Skeletal muscle satellite cell (primary cell): ENCODE data around the gene SKP1.
"Not testable (repeated sequence)": the region's sequence is repeated elsewhere in the genome, so short reads cannot be mapped to it uniquely, and the experiment has no call there.

ENCODE experiments used
- H3K27me3 ChIP-seq: 2 replicates; pipeline ENCODE4 v1.7.0; 2013; ENCODE audit warnings: low read length; ENCODE audit not compliant: control insufficient read depth, insufficient read depth
- H3K36me3 ChIP-seq: 2 replicates; pipeline ENCODE4 v1.7.0; 2013; ENCODE audit warnings: mild to moderate bottlenecking, control low read depth, low read length; ENCODE audit not compliant: insufficient read depth
- H3K4me1 ChIP-seq: 2 replicates; pipeline ENCODE4 v1.7.0; 2013; ENCODE audit warnings: low read length; ENCODE audit not compliant: control insufficient read depth, insufficient read depth
- H3K4me2 ChIP-seq: 2 replicates; pipeline ENCODE4 v1.7.0; 2013; ENCODE audit warnings: mild to moderate bottlenecking, low read length
- H3K4me3 ChIP-seq: 2 replicates; pipeline ENCODE4 v1.7.0; 2013; ENCODE audit warnings: low read length
- H3K9ac ChIP-seq: 2 replicates; pipeline ENCODE4 v1.7.0; 2013; ENCODE audit warnings: mild to moderate bottlenecking, low read depth, low read length, moderate library complexity
- H3K9me3 ChIP-seq: replicated peaks from 2 replicates; pipeline ENCODE4 v1.7.0; 2013; ENCODE audit warnings: mild to moderate bottlenecking, control low read depth, low read length

SKP1 gene

GRCh38 chr5:134174841-134175839 lies 1.6 kb downstream of the SKP1 start:
- peaks cover 19% of the 10 kb centered on the region for H3K4me1 ChIP-seq
- H3K27me3 ChIP-seq = no peaks in the 10 kb centered on the region
- peak overlapping the region; percentile 100 for H3K9ac ChIP-seq
- H3K4me3 ChIP-seq = peak overlapping the region; percentile 100
- no peaks in the 10 kb centered on the region for H3K9me3 ChIP-seq
- H3K36me3 ChIP-seq = peaks cover 29% of the 10 kb centered on the region
- peak overlapping the region; percentile 96 for H3K4me2 ChIP-seq

DNA sequence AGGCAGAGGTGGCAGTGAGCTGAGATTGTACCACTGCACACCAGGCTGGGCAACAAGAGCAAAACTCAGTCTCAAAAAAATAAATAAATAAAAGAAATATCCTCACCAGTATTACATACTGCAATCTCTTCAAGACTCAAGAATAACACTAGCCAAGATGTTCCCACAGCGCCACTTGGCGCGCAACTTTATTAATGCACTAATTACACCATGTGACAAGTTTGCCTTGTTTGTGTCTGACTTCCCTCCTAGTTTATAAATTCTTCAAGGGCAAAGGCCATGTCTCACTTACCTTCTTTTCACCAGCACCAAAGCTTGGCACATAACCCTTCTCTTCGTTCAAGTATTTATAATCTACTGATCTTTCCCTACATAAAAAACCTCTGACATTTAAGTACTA lies 4.8 kb downstream of the SKP1 start:
- Histone ChIP-seq H3K4me1 (peaks cover 12% of the 10 kb centered on the region), H3K27me3 (no peaks in the 10 kb centered on the region), H3K36me3 (peaks cover 52% of the 10 kb centered on the region), H3K9me3 (no peaks in the 10 kb centered on the region), H3K9ac (no peak overlapping the region), H3K4me2 (no peak overlapping the region), H3K4me3 (no peak overlapping the region)

DNA sequence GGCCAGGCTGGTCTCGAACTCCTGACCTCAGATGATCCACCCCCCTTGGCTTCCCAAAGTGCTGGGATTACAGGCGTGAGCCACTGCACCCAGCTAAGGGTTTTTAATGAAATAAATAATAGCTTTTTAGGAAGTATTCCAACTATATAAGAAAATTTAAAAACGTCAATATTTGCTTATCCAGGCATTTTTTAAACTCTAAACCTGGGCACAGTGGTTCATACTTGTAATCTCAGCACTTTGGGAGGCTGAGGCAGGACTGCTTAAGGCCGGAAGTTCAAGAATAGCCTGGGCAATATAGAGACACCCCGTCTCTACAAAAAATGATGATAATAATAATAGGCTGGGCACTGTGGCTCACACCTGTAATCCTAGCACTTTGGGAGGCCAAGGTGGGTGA lies 14.2 kb downstream of the SKP1 start:
- no peaks in the 10 kb centered on the region for H3K27me3 ChIP-seq
- no peak overlapping the region for H3K4me2 ChIP-seq
- H3K9me3 ChIP-seq = no peaks in the 10 kb centered on the region
- no peak overlapping the region for H3K4me3 ChIP-seq
- no peak overlapping the region for H3K9ac ChIP-seq
- H3K4me1 ChIP-seq = no peaks in the 10 kb centered on the region
- peaks cover 82% of the 10 kb centered on the region for H3K36me3 ChIP-seq

DNA sequence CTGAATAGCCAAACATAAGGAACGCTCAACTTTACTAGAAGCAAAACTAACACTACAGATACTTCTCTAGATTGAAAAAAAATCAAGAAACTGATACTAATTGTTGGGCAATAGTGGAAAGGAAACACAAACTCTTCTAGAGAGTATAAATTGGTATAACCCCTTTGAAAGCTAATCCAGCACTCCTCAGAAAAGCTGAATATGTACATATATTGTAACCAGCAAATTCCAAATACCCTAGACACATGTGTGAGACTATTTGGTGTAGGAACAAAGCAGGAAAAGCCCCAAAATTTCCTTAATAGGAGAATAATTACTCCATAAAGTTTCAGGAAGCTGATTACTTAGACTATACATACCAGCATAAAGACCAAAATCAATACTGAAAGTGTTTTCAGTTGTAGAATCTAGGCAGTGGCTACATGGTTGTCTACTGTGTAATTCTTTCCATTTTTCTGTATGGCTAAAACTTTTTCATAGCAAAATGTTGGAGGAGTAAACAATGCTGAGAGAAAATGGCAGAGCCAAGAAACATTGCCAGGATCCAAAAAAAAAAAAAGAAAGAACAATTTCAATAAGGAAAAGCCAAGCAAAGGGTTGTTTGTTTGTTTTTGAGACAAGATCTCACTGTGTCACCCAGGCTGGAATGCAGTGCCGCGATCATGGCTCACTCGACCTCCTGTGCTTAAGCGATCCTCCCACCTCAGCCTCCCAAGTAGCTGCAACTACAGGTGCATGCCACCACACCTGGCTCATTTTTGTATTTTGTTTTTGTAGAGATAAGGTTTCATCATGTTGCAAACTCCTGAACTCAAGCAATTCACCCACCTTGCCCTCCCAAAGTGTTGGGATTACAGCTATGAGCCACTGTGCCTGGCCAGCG lies 15.0 kb downstream of the SKP1 start:
- Histone ChIP-seq H3K36me3 (peaks cover 83% of the 10 kb centered on the region), H3K27me3 (no peaks in the 10 kb centered on the region), H3K9ac (no peak overlapping the region), H3K4me3 (no peak overlapping the region), H3K4me2 (no peak overlapping the region), H3K9me3 (no peaks in the 10 kb centered on the region), H3K4me1 (no peaks in the 10 kb centered on the region)

DNA sequence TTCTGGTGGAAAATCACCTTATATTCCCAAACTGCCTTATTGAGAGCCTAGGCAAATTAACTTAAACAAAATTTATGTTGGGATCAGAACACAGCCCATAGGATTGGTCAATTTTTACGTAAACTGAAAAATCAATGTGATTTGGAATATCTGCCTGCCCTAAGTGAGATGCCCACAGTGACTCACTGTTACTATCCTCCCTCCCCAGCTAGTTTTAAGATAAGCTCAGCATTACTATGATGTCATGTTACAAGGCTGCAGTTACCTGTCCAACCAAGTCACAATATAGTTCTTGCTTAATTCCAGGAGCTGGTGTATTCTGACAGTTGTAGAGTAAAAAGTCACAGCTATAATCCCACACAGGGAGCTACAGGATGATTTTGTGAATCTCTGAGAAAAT lies 23.1 kb downstream of the SKP1 start:
- Histone ChIP-seq H3K27me3 (no peaks in the 10 kb centered on the region), H3K9ac (no peak overlapping the region), H3K36me3 (peaks cover 91% of the 10 kb centered on the region), H3K4me3 (no peak overlapping the region), H3K4me1 (peaks cover 3% of the 10 kb centered on the region), H3K9me3 (no peaks in the 10 kb centered on the region), H3K4me2 (no peak overlapping the region)

DNA sequence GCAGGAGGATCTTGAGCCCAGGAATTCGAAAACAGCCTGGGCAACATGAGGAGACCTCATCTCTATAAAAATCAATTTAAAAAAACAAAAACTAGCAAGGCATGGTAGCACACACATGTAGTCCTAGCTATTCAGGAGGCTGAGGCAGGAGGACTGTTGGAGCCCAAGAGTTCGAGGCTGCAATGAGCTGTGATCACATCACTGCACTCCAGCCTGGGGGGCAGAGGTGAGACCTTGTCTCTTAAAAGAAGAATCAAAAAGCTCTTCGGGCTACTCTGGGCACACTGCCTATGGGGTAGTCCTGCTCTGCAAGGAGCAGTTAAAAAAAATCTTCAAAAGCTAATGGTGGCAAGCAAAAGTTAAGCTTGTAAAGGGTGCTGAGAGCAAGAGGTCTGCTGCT lies 23.5 kb downstream of the SKP1 start:
- no peak overlapping the region for H3K4me2 ChIP-seq
- no peaks in the 10 kb centered on the region for H3K27me3 ChIP-seq
- H3K9ac ChIP-seq = no peak overlapping the region
- no peak overlapping the region for H3K4me3 ChIP-seq
- H3K9me3 ChIP-seq = no peaks in the 10 kb centered on the region
- peaks cover 89% of the 10 kb centered on the region for H3K36me3 ChIP-seq
- peaks cover 3% of the 10 kb centered on the region for H3K4me1 ChIP-seq

DNA sequence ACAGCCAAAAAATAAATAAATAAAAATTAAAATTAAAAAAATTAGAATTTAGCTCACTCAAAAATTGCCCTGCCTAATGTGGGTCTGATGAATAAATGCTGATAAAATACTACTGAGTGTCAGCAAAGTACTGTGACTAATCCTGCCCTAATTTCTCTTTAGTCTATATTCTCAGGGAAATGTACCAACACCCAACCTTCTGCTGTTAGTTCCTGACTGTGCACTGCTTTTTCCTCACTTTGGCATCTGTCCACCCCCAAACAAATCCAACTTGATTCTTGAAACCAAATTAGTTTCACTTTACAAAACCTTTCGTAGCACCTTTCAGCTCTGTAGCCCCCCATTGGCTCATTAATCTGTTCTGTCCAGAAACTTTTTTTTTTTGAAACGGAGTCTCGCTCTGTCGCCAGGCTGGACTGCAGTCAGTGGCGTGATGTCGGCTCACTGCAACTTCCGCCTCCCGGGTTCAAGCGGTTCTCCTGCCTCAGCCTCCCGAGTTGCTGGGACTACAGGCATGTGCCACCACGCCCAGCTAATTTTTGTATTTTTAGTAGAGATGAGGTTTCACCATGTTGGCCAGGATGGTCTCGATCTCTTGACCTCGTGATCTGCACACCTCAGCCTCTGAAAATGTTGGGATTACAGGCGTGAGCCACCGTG lies 24.4 kb downstream of the SKP1 start:
- H3K9ac ChIP-seq, H3K4me3 ChIP-seq, H3K4me1 ChIP-seq, H3K27me3 ChIP-seq, H3K9me3 ChIP-seq, H3K4me2 ChIP-seq: not testable (repeated sequence)
- peaks cover 82% of the 10 kb centered on the region for H3K36me3 ChIP-seq

GRCh38 chr5:134151723-134152122 lies 25.0 kb downstream of the SKP1 start:
- H3K4me3 ChIP-seq = no peak overlapping the region
- no peaks in the 10 kb centered on the region for H3K9me3 ChIP-seq
- peaks cover 81% of the 10 kb centered on the region for H3K36me3 ChIP-seq
- H3K4me2 ChIP-seq = no peak overlapping the region
- H3K9ac ChIP-seq = no peak overlapping the region
- H3K4me1 ChIP-seq = peaks cover 3% of the 10 kb centered on the region
- H3K27me3 ChIP-seq = no peaks in the 10 kb centered on the region

DNA sequence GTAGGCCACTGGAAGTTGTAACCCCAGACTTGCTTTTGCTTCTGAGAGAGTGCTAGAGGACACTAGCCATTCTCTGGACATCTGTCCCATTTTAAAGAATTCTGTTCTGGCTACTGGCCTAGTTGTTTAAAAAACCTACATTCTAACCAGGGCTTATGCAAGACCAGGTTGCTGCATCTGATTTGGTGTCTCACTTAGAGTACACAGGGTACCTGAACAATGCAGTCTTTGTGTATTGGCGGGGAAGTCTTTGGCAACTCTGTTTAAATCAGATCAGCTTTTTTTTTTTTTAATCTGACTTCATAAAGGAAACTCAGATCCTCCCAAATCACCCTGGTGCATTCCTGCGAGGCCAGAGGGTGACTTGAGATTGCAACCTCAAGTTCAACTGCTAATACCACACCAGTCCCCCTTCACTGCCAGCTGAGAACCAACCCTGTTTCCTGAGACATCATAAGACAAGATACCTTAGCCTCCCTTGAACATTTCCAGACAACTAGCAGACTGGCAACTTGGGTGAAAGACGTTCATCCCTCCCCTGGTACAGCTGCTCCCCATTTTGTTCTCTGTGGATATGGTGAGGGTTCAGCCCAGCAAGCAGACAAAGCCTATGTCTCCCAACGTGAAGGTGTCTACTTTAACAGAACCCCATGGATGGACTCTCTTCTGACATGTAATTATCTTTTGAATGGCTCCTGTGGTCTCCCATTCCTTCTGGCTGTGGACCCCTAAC lies 27.0 kb downstream of the SKP1 start:
- H3K4me3 ChIP-seq = no peak overlapping the region
- H3K27me3 ChIP-seq = no peaks in the 10 kb centered on the region
- H3K36me3 ChIP-seq = peaks cover 71% of the 10 kb centered on the region
- H3K4me1 ChIP-seq = peaks cover 3% of the 10 kb centered on the region
- H3K9ac ChIP-seq = no peak overlapping the region
- no peaks in the 10 kb centered on the region for H3K9me3 ChIP-seq
- no peak overlapping the region for H3K4me2 ChIP-seq

GRCh38 chr5:134148986-134149539 lies 27.7 kb downstream of the SKP1 start:
- H3K4me1 ChIP-seq = peaks cover 3% of the 10 kb centered on the region
- no peak overlapping the region for H3K4me2 ChIP-seq
- peaks cover 73% of the 10 kb centered on the region for H3K36me3 ChIP-seq
- H3K4me3 ChIP-seq = no peak overlapping the region
- no peaks in the 10 kb centered on the region for H3K9me3 ChIP-seq
- no peak overlapping the region for H3K9ac ChIP-seq
- no peaks in the 10 kb centered on the region for H3K27me3 ChIP-seq
